GM21529 (cell line): ENCODE measurements around the gene GXYLT2.

Experiments used
- ATAC-seq: cut with Tn5 transposase; IDR thresholded peaks from one replicate; pipeline ENCODE4 v1.9.1; 2021; ENCODE audit not compliant: unreplicated experiment

The GXYLT2 gene

GRCh38 chr3:73009008-73009407 lies 121.2 kb downstream of the GXYLT2 start:
- no peak for ATAC-seq

GRCh38 chr3:73009750-73010149 lies 121.9 kb downstream of the GXYLT2 start:
- ATAC-seq: no peak

GRCh38 chr3:73010158-73010557 lies 122.3 kb downstream of the GXYLT2 start:
- ATAC-seq: no peak

- ATAC-seq: no peak
Observed at GRCh38 chr3:73018298-73018697, 130.5 kb downstream of the GXYLT2 start.

- ATAC-seq: no peak
Observed at GRCh38 chr3:73018790-73019441, 131.1 kb downstream of the GXYLT2 start.

- no peak for ATAC-seq
Observed at GRCh38 chr3:73021301-73021835, 133.5 kb downstream of the GXYLT2 start.

- no peak for ATAC-seq
Observed at GRCh38 chr3:73024836-73025235, 137.0 kb downstream of the GXYLT2 start.

- no peak for ATAC-seq
Observed at GRCh38 chr3:73026111-73026759, 138.4 kb downstream of the GXYLT2 start.
